Stimulated activated CD8-positive, alpha-beta memory T cell treated with anti-CD3 and anti-CD28 coated beads, Interleukin-12 subunit alpha, Interleukin-12 subunit beta, amount 100 ng/mL, for 1 hour (primary cell): ENCODE measurements around the gene CDIPT.
"Not testable (repeated sequence)": the region's sequence is repeated elsewhere in the genome, so short reads cannot be mapped to it uniquely, and the experiment has no call there.

Experiments
- DNase-seq: peaks from one replicate; pipeline ENCODE4 v3.0.0-alpha.2; 2020; ENCODE audit warnings: low read depth

Gene CDIPT

DNA sequence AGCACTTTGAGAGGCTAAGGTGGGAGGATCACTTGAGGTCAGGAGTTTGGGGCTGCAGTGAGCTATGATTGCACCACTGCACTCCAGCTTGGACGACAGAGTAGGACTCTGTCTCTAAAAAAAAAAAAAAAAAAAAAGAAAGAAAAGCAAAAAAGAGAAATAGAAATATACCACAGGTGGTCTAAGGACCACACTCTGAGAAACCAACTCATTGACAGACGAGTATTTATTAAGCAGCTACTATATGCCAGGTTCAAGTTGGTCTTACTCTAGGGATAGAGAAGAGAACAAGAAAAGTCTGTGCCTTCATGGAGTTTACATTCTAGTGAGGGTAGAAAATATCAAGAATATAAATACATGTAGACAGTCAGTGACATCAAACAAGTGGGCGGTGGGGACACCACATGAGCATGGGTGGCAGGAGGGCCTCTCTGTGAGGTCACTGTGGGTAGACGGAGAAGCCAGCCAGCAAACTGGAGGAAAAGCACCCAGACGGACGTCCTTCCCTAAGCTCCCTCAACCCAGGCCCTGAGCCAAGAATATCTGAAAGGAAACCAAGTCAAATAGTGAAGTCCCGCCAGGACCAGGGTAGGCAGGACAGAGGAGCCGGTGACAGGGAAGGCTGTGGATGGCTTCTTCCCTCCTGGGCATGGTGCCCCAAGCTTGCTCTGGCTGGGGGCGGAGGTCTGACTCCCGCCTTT is 4.7 kb downstream of the CDIPT start:
- DNase-seq, result no peak

DNA sequence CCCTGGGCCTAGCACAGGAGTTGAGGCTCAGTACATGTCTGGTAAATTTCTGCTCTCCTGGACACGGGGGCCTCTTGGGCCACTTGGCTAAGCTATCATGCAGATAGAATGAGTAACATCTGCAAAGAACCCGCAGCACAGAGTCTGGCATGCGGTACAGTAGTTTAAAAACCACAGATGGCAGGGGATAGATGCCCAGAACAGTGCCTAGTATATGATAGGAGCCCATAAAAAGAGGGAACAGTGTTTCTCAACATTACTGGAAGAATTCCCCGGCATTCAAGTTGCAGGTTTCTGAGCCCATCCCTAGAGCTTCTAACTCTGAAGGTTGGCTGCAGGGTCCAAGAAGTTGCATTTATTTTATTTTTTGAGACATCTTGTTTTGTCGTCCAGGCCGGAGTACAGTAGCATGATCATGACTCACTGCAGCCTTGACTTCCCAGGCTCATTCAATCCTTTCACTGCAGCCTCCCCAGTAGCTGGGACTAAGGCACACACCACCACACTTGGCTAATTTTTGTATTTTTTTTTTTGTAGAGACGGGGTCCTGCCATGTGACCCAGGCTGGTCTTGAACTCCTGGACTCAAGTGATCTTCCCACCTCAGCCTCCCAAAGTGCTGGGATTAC is 5.8 kb downstream of the CDIPT start:
- no peak for DNase-seq

DNA sequence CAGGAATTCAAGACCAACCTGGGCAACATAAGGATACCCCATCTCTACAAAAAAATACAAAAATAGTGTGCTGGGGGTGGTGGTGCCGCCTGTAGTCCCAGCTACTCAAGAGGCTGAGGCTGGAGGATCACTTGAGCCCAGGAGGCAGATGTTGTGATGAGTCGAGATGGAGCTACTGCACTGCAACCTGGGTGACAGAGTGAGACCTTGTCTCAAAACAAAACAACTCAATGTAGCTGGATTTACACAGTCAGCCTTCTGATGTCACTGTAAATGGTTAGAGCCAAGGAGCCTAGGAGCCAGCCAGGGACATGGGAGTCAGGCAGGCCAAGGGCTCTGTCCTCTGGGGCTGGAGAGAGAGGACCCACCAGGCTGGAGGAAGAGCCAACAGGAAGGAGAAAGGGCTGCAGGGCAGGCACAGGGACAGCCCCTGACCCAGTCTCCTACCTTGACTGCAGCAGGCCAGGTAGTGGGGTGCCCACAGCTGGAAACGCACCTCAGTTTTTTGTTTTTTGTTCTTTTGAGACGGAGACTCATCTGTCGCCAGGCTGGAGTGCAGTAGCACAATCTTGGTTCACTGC is 8.4 kb downstream of the CDIPT start:
- DNase-seq, result no peak

DNA sequence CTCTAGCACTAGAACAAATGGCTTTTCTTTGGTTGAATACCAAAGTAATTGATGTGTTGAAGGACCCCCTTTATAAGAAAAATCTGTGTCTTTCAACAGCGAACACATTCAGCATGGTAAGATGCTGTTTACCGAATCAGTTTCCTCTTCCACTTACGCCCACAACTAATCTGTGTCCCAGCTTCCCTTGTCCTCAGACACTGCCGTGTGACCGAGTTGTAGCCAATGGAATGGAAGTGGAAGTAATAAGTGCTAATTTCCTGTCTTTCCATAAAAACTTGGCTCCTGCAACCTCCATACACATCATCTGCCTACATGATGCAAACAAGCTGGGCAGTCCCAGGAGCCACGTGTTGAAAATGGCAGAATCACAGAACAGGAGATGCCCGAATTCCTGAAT is 10.4 kb downstream of the CDIPT start:
- no peak for DNase-seq

DNA sequence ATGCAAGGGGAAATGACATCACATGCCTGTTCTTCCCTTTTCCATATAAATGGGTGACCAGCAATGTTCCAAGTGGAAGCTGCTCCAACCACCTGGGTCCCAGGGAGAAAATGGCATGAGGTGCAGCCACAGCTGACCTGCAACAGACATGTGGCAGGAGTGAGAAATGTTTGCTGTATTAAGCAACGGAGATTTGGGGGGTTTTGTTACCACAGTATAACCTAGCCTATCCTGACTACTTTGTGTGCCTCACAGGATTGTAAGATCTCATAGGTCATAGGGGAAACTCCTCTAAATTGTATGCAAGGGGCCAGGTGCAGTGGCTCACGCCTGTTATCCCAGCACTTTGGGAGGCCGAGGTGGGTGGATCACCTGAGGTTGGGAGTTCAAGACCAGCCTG is 12.0 kb downstream of the CDIPT start:
- DNase-seq, result no peak

DNA sequence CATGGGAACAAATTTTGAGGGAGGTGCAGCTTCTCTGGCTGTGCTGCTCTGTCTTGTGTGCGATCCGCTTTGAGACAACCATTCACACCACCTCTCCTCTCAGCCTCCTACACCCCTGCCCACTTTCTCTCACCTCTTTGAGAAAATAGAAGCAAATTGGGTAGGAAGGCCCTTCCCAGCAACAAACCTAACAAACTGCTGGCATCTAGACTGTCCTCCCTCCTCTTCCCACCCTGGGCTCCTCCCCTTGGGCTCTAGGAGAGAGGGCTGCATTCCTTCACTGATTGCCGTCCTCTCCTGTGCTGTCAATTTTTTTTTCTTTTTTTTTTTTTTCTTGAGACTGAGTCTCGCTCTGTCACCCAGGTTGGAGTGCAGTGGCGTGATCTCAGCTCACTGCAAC is 13.5 kb downstream of the CDIPT start:
- DNase-seq, result no peak

DNA sequence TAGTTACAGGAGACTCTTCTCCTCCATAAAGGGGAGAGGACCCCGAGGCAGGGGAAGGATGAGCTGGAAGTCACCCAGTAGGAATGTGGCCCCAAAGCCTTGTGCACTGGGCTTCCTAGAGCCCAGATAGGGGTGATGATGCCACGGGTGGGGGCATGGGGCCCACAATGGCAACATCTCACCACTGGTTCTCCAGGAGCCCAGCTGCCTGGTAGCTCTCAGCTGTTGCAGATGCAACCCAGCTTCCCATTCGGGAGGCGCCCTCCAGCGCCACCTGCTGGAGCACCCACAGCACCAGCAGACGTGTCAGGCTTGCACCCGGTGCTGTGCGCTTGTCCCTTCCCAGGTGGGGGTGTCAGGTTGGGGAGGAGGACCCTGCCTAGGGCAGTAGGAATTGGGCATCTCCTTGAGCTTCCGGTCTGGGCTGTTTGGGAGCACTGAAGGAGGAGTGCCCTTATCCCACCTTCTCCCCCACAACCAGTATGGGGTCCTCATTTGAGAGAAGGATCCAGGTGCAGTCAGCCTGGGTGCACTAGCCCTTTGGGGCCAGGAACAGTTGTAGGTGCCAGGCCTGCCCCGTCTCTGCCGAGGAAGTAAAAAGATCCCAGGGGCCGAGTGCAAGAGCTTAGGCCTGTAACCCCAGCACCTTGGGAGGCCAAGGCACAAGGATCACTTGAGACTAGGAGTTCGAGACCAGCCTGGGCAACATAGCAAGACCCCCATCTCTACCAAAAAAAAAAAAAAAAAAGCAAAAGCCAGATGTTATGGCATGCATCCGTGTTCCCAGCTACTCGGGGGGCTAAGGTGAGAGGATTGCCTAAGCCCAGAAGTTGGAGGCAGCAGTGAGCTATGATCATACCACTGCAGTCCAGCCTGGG is 14.4 kb downstream of the CDIPT start:
- peak; percentile 67 for DNase-seq

DNA sequence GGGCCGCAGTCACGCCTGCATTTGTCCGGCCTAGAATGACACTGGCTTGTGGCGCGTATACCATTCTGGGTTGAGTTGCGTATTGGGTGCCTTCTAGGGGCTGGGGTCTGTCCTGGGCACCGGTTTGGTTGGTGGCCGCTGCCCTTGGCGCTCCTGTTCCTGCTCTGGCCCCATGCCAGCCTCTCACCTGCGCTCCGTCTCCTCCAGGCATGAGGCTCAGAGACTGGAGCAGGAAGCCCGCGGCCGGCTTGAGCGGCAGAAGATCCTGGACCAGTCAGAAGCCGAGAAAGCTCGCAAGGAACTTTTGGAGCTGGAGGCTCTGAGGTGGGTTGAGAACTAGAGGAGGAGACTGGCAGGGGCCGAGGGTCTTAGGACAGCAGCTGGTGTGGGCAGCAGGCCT is 17.4 kb downstream of the CDIPT start:
- DNase-seq, result no peak

DNA sequence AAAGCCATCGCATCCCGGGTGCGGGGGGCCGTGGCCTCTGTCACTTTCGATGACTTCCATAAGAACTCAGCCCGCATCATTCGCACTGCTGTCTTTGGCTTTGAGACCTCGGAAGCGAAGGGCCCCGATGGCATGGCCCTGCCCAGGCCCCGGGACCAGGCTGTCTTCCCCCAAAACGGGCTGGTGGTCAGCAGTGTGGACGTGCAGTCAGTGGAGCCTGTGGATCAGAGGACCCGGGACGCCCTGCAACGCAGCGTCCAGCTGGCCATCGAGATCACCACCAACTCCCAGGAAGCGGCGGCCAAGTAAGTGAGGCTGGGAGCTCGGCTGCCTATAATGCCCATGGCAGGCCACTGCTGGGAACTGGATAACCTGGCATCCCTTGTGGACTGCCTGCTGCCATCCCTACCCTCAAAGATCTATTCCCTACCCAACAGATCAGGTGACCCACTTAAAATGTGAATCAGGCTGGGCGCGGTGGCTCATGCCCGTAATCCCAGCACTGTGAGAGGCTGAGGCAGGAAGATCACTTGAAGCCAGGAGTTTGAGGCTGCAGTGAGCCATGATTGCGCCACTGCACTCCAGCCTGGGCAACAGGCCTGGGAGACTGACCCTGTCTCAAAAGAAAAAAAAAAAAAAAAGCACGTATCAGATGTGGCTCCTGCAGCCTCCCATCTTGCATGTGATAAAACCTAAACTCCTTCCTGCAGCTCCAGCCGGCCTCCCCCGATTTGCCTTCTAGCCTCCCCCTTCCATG is 18.3 kb downstream of the CDIPT start:
- no peak for DNase-seq

DNA sequence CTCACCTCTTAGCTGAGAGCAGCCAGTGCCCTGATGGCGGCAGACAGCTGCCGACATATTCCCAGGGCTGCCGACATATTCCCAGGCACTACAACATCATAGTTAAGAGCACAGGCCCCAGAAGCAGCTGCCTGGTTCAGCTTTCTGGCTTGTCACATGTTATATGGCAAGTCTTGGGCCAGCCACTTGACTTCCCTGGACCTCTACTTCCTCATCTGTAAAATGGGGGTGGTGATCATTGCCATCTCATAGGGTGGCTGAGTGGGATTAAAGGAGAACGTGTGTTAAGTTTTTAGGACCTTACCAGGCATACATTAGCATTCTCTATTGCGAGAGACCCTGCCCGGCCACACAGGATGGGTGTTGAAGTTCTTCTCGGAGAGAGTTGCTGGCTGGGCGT is 19.1 kb downstream of the CDIPT start:
- DNase-seq, result no peak

DNA sequence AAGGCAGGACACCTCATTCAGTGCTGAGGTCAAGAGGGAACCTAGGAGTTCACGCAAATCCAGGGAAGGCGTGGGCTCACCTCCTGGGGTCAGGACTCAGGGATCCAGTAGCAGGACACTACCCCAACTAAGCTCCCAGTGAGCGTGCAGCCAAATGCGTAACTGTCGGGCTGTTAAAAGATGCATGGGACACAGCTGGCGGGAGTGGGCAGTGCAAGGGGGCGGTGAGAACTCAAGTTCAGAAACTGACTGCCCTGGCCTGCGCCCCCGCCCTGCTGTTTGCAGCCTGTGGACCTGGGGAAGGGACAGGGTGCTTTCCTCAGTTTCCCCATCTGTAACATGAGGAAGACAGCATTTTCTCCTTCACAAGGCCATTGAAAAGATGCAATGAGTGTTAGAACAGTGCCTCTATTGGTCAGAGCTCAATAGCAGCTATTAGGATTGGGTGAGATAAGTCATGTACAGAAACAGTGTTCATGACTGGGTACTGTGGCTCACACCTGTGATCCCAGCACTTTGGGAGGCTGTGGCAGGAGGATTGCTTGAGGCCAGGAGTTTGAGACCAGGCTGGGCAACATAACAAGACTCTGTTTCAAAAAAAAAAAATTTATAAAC is 20.2 kb downstream of the CDIPT start:
- DNase-seq, result no peak

DNA sequence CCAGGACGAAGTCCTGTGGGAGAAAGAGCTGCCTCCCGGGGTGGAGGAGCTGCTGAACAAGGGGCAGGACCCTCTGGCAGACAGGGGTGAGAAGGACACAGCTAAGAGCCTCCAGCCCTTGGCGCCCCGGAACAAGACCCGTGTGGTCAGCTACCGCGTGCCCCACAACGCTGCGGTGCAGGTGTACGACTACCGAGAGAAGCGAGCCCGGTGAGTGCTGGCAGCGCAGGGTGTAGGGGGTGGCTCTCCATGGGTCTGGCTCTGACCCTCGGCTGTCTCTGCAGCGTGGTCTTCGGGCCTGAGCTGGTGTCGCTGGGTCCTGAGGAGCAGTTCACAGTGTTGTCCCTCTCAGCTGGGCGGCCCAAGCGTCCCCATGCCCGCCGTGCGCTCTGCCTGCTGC is 21.4 kb downstream of the CDIPT start:
- no peak for DNase-seq

DNA sequence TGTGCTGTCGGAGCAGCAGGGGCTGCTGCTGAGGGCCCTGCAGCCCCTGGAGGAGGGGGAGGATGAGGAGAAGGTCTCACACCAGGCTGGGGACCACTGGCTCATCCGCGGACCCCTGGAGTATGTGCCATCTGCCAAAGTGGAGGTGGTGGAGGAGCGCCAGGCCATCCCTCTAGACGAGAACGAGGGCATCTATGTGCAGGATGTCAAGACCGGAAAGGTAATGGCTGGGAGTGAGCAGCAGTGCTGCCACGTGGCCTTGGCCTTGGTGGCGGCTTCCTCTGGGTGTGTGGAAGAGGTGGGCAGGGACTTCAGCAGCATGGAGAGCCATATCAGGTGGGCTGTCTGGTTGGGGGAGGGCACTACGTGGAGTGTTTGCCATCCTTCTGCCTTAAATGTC is 22.8 kb downstream of the CDIPT start:
- no peak for DNase-seq

DNA sequence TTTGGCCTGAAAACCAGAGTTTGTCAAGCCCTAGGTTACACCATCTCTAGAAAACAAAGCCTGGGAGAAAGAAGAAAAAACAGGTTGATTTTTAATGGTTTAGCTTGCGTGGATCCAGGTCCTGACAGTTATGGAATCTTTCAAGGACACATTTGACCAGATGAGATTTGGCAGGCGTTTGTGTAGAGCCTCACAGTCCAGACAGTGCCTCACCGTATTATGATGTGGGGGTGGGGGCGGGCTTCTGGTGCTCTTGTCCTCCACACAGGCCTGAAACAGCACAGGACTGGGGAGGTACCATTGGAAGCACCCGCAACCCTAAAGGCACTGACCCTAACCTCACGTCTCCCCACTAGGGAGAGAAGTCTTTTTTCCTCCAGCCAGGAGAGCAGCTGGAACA is 23.2 kb downstream of the CDIPT start:
- no peak for DNase-seq

DNA sequence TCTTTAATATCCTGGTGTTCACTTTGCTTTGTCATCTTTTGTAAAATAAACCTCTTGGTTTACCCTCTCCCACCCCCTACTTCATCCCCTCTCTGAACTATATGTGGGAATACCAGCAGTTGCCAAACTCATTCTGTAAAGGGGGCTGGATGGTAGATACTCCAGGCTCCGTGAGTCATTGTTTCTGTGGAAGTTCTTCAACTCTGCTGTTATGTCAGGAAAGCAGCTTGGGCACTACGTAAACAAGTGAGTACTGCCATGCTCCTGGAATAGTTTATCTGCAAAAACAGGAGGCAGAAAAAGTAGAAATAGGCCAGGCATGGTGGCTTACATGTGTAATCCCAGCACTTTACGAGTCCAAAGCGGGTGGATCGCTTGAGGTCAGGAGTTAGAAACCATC is 25.2 kb downstream of the CDIPT start:
- DNase-seq, result no peak

DNA sequence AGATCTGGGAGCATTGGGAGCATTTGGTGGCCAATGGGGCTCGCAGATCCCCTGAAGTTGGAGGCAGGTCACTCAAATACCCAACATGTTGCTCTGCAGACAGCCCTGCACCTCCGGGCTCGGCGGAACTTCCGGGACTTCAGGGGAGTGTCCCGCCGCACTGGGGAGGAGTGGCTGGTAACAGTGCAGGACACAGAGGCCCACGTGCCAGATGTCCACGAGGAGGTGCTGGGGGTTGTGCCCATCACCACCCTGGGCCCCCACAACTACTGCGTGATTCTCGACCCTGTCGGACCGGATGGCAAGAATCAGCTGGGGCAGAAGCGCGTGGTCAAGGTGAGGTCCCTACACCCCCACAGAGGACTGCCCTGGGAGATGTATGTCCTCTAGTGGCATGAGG is 26.4 kb downstream of the CDIPT start:
- no peak for DNase-seq

DNA sequence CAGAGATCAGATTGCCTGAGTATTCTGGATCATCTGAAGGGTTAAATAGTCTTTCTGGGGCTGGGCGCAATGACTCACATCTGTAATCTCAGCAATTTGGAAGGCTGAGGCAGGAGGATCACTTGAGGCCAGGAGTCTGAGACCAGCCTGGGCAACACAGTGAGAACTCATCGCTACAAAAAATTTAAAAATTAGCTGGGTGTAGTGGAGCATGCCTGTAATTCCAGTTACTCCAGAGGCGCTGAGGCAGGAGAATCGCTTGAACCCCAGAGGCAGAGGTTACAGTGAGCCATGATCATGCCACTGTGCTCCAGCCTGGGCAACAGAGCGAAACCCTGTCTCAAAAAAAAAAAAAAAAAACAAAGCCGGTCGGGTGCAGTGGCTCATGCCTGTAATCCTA is 27.1 kb downstream of the CDIPT start:
- no peak for DNase-seq

DNA sequence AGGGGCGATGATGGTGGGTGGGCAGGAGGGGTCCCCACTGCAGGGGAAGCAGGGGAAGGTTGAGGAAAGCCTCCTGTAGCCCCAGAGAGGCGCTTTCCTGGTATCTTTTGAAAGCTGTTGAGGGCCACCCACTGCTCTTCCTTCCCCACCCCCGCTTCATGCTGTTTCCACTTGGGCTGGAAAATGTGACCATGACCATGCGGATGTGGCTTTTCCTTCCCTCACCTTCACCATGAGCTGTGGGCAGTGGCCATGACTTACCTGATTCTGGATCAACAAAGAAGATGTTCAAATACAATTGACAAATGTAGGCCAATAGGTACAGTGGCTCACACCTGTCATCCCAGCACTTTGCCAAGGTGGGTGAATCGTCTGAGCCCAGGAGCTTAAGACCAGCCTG is 28.9 kb downstream of the CDIPT start:
- DNase-seq, result no peak

DNA sequence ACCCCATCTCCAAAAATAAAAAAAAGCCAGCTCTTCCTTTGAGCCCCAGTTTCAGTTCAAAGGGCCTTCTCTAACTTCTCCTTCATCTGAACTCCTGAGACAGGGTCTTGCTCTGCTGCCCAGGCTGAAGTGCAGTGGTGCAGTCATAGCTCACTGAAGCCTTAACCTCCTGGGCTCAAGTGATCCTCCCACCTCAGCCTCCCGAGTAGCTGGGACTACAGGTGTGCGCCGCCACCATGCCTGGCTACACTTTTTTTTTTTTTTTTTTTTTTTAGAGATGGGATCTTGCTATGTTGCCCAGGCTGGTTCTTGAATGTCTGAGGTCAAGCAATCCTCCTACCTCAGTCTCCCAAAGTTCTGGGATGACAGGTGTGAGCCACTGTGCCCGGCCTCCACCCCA is 29.8 kb downstream of the CDIPT start:
- not testable (repeated sequence) for DNase-seq

DNA sequence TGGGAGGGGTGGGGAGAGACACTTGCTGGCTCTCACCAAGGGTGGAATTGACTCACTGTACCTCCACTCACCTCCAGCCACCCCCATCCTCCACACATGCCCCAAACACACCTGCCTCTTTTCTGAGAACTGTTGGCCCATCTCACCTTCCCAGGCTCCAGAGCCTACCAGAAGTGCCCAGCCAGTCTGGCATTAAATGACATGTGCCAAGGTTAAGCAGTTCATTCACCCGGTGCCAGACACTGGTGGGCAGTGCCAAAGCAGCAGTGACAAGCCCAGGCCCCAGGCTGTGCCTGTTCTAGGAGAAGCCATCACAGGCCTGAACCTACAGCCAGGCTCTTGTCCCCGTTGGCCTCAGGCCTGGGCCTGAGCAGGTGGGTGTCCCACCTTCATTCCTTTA is 31.5 kb downstream of the CDIPT start:
- no peak for DNase-seq

DNA sequence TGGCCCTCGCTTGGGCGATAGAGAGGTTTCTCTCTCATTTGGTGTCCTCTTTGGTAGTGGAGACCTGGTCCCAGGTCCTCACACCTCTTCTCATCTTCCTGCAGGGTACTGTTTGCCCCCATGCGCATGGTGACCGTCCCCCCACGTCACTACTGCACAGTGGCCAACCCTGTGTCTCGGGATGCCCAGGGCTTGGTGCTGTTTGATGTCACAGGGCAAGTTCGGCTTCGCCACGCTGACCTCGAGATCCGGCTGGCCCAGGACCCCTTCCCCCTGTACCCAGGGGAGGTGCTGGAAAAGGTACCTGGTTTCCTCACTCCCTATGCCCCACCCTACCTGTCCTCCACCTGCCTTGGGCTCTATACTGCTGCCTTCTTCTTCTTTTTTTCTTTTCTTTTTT is 32.3 kb downstream of the CDIPT start:
- DNase-seq, result no peak

DNA sequence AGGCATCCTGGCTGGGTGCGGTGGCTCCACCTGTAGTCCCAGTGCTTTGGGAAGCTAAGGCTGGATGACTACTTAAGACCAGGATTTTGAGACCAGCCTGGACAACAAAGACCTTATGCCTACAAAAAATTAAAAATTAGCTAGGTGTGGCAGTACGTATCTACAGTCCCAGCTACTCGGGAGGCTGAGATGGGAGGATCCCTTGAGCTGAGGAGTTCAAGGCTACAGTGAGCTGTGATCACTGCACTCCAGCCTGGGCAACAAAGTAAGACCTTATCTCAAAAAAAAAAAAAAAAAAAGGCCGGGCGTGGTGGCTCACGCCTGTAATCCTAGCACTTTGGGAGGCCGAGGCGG is 36.7 kb downstream of the CDIPT start:
- no peak for DNase-seq
